SK-N-SH treated with all-trans-retinoic acid at 6 μM for 48 hours (cell line): ENCODE data around the gene C11orf52.

ENCODE experiments used
- PATZ1 ChIP-seq: fragments of 250-450 bp; sonication (Bioruptor Pico); IDR thresholded peaks from 2 replicates; pipeline ENCODE4 v1.8.0; 2020; ENCODE audit warnings: mild to moderate bottlenecking, moderate library complexity, borderline replicate concordance
- RARB ChIP-seq: fragments of 250-450 bp; sonication (Bioruptor Pico); IDR thresholded peaks from 2 replicates; pipeline ENCODE4 v1.8.0; 2021; ENCODE audit warnings: mild to moderate bottlenecking, moderate library complexity
- ZFP30 ChIP-seq: fragments of 450-650 bp; formaldehyde crosslinking; IDR thresholded peaks from 2 replicates; pipeline ENCODE4 v1.5.0; 2022; ENCODE audit warnings: mild to moderate bottlenecking, moderate library complexity
- ZNF70 ChIP-seq: fragments of 450-650 bp; formaldehyde crosslinking; IDR thresholded peaks from 2 replicates; pipeline ENCODE4 v1.5.0; 2020; ENCODE audit warnings: mild to moderate bottlenecking, moderate library complexity

DNA sequence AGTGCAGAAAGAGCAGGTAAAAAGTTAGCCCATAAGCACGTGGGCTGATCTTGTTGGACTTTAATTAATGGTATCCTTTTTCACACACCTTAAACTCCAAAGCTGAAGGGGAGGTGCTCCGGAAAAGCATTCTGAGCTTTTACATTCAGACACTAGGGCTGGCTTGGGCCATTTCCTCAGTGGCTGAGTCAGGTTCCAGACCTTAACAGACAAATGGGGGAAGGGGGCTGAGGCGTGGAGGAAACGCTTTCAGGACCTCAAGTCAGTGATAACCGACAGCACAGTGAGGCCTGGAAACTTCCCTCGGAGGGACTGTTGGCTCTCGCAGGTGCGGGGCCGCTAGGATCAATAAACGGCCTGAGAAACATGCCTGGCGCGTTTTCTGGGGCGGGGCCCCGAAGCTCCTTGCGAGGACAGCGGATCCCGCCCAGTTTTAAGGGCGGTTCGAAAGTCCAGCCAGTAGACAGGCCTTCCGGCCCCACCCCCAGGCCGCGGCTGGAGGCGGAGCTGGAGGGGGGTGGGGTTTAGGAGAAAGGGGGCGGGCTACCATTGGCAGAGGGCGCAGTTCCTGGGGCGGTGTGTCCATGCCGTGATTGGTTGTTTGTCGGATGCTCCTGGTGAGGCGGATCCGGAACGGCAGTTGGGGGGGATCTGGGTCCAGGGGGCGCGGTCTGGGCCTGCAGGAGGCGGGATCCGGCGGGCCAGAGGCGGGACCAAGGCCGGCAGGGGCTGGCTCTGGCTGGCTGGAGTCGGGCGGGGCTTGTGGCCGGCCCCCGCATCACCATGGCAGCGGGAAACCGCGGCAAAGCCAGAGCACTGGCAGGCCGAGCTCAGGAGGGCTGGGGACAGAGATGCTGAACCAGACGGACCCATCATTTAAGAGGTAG is 8.0 kb downstream of the C11orf52 start:
- TF ChIP-seq RARB (CRISPR knock-in tag) = no peak
- no peak for TF ChIP-seq PATZ1 (CRISPR knock-in tag)
- TF ChIP-seq ZNF70 (CRISPR knock-in tag) = no peak
- no peak for TF ChIP-seq ZFP30 (CRISPR knock-in tag)
